Measurements from ENCODE around the gene SGIP1. TPM values are rescaled to one million over a fixed set of nuclear protein-coding genes. Genes with fewer than 3 reads are reported as not detected.
A peak's percentile ranks its signal among the peaks of the same experiment; 100 is the strongest.

Gene SGIP1
- total RNA-seq, 1 donor from 2014 or later, result 12.4 TPM

DNA sequence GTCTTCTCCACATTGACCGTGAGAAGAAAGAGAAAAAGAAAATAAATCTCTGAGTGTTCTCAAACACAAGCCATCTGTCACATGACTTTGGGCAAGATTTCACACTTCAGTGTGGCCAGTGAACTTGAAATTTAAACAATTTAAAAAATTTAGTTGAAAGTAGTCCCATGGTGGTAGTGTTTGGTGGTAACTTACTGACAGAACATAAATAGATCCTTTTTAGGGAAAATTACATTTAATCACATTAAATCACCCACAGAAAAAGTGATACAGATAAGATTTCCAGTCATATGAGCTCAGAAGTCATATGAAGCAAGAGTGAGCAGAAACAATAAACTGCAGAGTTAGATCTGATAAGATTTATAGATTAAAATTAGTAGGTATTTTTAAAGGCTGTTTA, 31.9 kb upstream of the SGIP1 start:
- Histone ChIP-seq H3K4me3 (no peak overlapping the region), H3K9me3 (no peaks in the 10 kb centered on the region), H3K27ac (no peak overlapping the region), H3K27me3 (ENCODE audit: low read depth) (no peaks in the 10 kb centered on the region), H3K36me3 (no peaks in the 10 kb centered on the region), H3K4me1 (peaks cover 4% of the 10 kb centered on the region)
- ATAC-seq (no peak), DNase-seq (no peak)
- intact Hi-C loops (cut with DNase I), result no loop called here
- TF ChIP-seq, protein P1, sequence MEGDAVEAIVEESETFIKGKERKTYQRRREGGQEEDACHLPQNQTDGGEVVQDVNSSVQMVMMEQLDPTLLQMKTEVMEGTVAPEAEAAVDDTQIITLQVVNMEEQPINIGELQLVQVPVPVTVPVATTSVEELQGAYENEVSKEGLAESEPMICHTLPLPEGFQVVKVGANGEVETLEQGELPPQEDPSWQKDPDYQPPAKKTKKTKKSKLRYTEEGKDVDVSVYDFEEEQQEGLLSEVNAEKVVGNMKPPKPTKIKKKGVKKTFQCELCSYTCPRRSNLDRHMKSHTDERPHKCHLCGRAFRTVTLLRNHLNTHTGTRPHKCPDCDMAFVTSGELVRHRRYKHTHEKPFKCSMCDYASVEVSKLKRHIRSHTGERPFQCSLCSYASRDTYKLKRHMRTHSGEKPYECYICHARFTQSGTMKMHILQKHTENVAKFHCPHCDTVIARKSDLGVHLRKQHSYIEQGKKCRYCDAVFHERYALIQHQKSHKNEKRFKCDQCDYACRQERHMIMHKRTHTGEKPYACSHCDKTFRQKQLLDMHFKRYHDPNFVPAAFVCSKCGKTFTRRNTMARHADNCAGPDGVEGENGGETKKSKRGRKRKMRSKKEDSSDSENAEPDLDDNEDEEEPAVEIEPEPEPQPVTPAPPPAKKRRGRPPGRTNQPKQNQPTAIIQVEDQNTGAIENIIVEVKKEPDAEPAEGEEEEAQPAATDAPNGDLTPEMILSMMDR (IDR thresholded peaks at IDR 0.05), result no peak

DNA sequence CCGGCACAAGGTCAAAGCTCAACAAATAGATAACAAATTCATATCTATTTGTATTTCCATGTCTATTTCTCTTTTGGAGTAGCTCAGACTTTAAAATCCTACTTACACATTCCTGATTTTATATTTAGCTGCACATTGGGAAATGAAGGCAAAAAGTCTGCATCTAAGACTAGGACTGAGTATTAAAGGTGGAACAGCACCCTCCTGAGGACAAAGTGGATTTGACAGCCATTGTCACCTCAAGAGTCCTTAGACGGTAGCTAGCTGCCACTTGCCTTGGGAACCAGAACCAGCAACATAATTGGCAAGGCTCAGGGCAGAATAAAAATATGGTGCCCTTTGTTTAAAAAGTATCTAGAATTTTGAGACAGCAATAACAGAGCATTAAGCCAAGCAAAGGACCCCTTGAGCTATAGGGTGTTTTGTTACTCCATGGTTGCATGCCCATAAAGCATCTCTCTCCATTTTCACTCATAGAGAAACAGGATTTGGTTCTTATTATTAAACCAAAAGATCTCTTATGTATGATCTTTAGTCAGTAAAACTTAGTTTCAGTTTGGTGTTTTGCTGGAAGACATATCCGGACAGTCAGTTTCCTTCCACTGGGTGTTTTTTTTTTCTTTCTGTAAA, 30.0 kb upstream of the SGIP1 start:
- no peak overlapping the region for H3K4me3 ChIP-seq
- TF ChIP-seq, protein P1 (IDR thresholded peaks at IDR 0.05), result peak; percentile 59
- H3K27ac ChIP-seq, result no peak overlapping the region
- no peaks in the 10 kb centered on the region for H3K36me3 ChIP-seq
- peaks cover 4% of the 10 kb centered on the region for H3K4me1 ChIP-seq
- no peaks in the 10 kb centered on the region for H3K27me3 ChIP-seq (ENCODE audit: low read depth)
- DNase-seq (no peak), ATAC-seq (peak; percentile 70 to 74)
- no peaks in the 10 kb centered on the region for H3K9me3 ChIP-seq
- intact Hi-C loops (cut with DNase I), result no loop called here

GRCh38 chr1:66505671-66506392, 28.1 kb upstream of the SGIP1 start:
- Histone ChIP-seq H3K36me3 (no peaks in the 10 kb centered on the region), H3K4me1 (peaks cover 4% of the 10 kb centered on the region), H3K4me3 (no peak overlapping the region), H3K27me3 (ENCODE audit: low read depth) (no peaks in the 10 kb centered on the region), H3K27ac (no peak overlapping the region), H3K9me3 (no peaks in the 10 kb centered on the region)
- ATAC-seq (no peak), DNase-seq (no peak)
- intact Hi-C loops (cut with DNase I), result no loop called here
- TF ChIP-seq, protein P1 (IDR thresholded peaks at IDR 0.05), result no peak

- H3K27ac ChIP-seq, result no peak overlapping the region
- ATAC-seq (no peak), DNase-seq (no peak)
- H3K4me3 ChIP-seq, result no peak overlapping the region
- TF ChIP-seq, protein P1 (IDR thresholded peaks at IDR 0.05), result no peak
- H3K36me3 ChIP-seq, result no peaks in the 10 kb centered on the region
- intact Hi-C loops (cut with DNase I), result no loop called here
- H3K4me1 ChIP-seq, result peaks cover 4% of the 10 kb centered on the region
- no peaks in the 10 kb centered on the region for H3K27me3 ChIP-seq (ENCODE audit: low read depth)
- no peaks in the 10 kb centered on the region for H3K9me3 ChIP-seq
Observed at GRCh38 chr1:66506393-66506687, 27.6 kb upstream of the SGIP1 start.

GRCh38 chr1:66506991-66507390, 27.0 kb upstream of the SGIP1 start:
- DNase-seq (no peak), ATAC-seq (no peak)
- Histone ChIP-seq H3K36me3 (no peaks in the 10 kb centered on the region), H3K4me3 (no peak overlapping the region), H3K27me3 (ENCODE audit: low read depth) (no peaks in the 10 kb centered on the region), H3K27ac (no peak overlapping the region), H3K4me1 (peaks cover 4% of the 10 kb centered on the region), H3K9me3 (no peaks in the 10 kb centered on the region)
- TF ChIP-seq, protein P1 (IDR thresholded peaks at IDR 0.05), result no peak
- intact Hi-C loops (cut with DNase I), result no loop called here
